Measurements from ENCODE around the gene MYBPH.

The MYBPH gene

GRCh38 chr1:203175237-203175826 lies at the start of gene MYBPH:
Gene MYBPH (minus strand): TSS chr1:203175826. CDS start chr1:203175755, 71 bp downstream.
- DNase-seq (ENCODE audit: low read depth) = no peak

- no peak for DNase-seq (ENCODE audit: low read depth)
Measured at GRCh38 chr1:203225071-203225470, 49.4 kb upstream of the MYBPH start.

GRCh38 chr1:203223012-203223775 lies 47.6 kb upstream of the MYBPH start:
- DNase-seq (ENCODE audit: low read depth) = no peak

- no peak for DNase-seq (ENCODE audit: low read depth)
Measured at GRCh38 chr1:203219934-203220333, 44.3 kb upstream of the MYBPH start.

- no peak for DNase-seq (ENCODE audit: low read depth)
Measured at GRCh38 chr1:203219171-203219570, 43.5 kb upstream of the MYBPH start.

GRCh38 chr1:203217668-203218067 lies 42.0 kb upstream of the MYBPH start:
- no peak for DNase-seq (ENCODE audit: low read depth)

- no peak for DNase-seq (ENCODE audit: low read depth)
Measured at GRCh38 chr1:203217139-203217655, 41.6 kb upstream of the MYBPH start.

- peak; percentile 59 for DNase-seq (ENCODE audit: low read depth)
Measured at GRCh38 chr1:203216274-203217138, 40.9 kb upstream of the MYBPH start.

GRCh38 chr1:203215573-203215972 lies 39.9 kb upstream of the MYBPH start:
- no peak for DNase-seq (ENCODE audit: low read depth)

GRCh38 chr1:203214871-203215270 lies 39.2 kb upstream of the MYBPH start:
- no peak for DNase-seq (ENCODE audit: low read depth)

GRCh38 chr1:203213126-203213525 lies 37.5 kb upstream of the MYBPH start:
- DNase-seq (ENCODE audit: low read depth) = no peak

GRCh38 chr1:203211812-203212211 lies 36.2 kb upstream of the MYBPH start:
- no peak for DNase-seq (ENCODE audit: low read depth)

- no peak for DNase-seq (ENCODE audit: low read depth)
Measured at GRCh38 chr1:203210988-203211387, 35.4 kb upstream of the MYBPH start.

- DNase-seq (ENCODE audit: low read depth) = no peak
Measured at GRCh38 chr1:203210350-203210749, 34.7 kb upstream of the MYBPH start.

- DNase-seq (ENCODE audit: low read depth) = no peak
Measured at GRCh38 chr1:203208181-203208580, 32.6 kb upstream of the MYBPH start.

- DNase-seq (ENCODE audit: low read depth) = no peak
Measured at GRCh38 chr1:203207751-203208150, 32.1 kb upstream of the MYBPH start.

GRCh38 chr1:203206129-203206687 lies 30.6 kb upstream of the MYBPH start:
- DNase-seq (ENCODE audit: low read depth) = no peak

GRCh38 chr1:203204756-203205155 lies 29.1 kb upstream of the MYBPH start:
- no peak for DNase-seq (ENCODE audit: low read depth)

- DNase-seq (ENCODE audit: low read depth) = peak; percentile 98
Measured at GRCh38 chr1:203202431-203203245, 27.0 kb upstream of the MYBPH start.

GRCh38 chr1:203201516-203202205 lies 26.0 kb upstream of the MYBPH start:
- DNase-seq (ENCODE audit: low read depth) = no peak

GRCh38 chr1:203200916-203201315 lies 25.3 kb upstream of the MYBPH start:
- DNase-seq (ENCODE audit: low read depth) = no peak
